A673 (cell line): ENCODE measurements around the gene UPF3A. TPM values are rescaled to one million over a fixed set of nuclear protein-coding genes. Genes with fewer than 3 reads are reported as not detected.
"Not testable (repeated sequence)": the region's sequence is repeated elsewhere in the genome, so short reads cannot be mapped to it uniquely, and the experiment has no call there.

Experiments used
- BruUV-seq: library from RNA; stranded (reverse); fragments of 400-500 nt; replicated peaks from 2 replicates; lab custom pipeline; 2021; lab: Mats Ljungman, UMichigan
- CTCF ChIA-PET: fragments of 300-600 bp; sonication (Branson Sonifier 250); formaldehyde crosslinking; loops from one replicate; lab custom pipeline; 2022; ENCODE audit warnings: antibody characterized with exemption; lab: Charles Lee
- POLR2A ChIA-PET: fragments of 300-600 bp; sonication (Branson Sonifier 250); formaldehyde crosslinking; loops from one replicate; lab custom pipeline; 2022; ENCODE audit warnings: antibody characterized with exemption; ENCODE audit not compliant: low non-redundant PET; lab: Charles Lee
- DNase-seq: peaks from one replicate; pipeline ENCODE4 v3.0.0-alpha.2; 2015; ENCODE audit warnings: low spot score
- H3K27ac ChIP-seq: fragments of 200-600 bp; sonication (generic); 2 replicates; pipeline ENCODE4 v1.5.1; 2016; ENCODE audit warnings: mixed run types, low read depth, mild to moderate bottlenecking, mixed read lengths, antibody characterized with exemption, low read length; ENCODE audit not compliant: poor library complexity, severe bottlenecking
- H3K27me3 ChIP-seq: fragments of 200-600 bp; sonication (generic); replicated peaks from 2 replicates; pipeline ENCODE4 v1.6.1; 2017; ENCODE audit warnings: mixed run types, low read depth, mild to moderate bottlenecking, mixed read lengths, antibody characterized with exemption, low read length; ENCODE audit not compliant: insufficient read depth, poor library complexity
- H3K36me3 ChIP-seq: fragments of 200-600 bp; sonication (generic); 2 replicates; pipeline ENCODE4 v1.6.1; 2016; ENCODE audit warnings: mixed run types, mild to moderate bottlenecking, mixed read lengths, antibody characterized with exemption, low read length; ENCODE audit not compliant: insufficient read depth, poor library complexity, severe bottlenecking
- H3K4me1 ChIP-seq: fragments of 200-600 bp; sonication (generic); 2 replicates; pipeline ENCODE4 v1.6.1; 2017; ENCODE audit warnings: mixed run types, mild to moderate bottlenecking, mixed read lengths, antibody characterized with exemption, low read length; ENCODE audit not compliant: insufficient read depth, poor library complexity, severe bottlenecking
- H3K4me3 ChIP-seq: fragments of 200-600 bp; sonication (generic); 2 replicates; pipeline ENCODE4 v1.5.1; 2016; ENCODE audit warnings: low read depth, mixed run types, mild to moderate bottlenecking, mixed read lengths, low read length; ENCODE audit not compliant: poor library complexity, severe bottlenecking
- H3K9me3 ChIP-seq: fragments of 200-600 bp; sonication (generic); 2 replicates; pipeline ENCODE4 v1.6.1; 2016; ENCODE audit warnings: mixed run types, low read depth, mild to moderate bottlenecking, mixed read lengths, antibody characterized with exemption, low read length; ENCODE audit not compliant: poor library complexity, severe bottlenecking
- EZH2 ChIP-seq: fragments of 200-600 bp; sonication (generic); IDR thresholded peaks from 2 replicates; pipeline ENCODE4 v1.6.1; 2017; ENCODE audit warnings: borderline replicate concordance, low read depth, mild to moderate bottlenecking, mixed read lengths, antibody characterized with exemption, low read length; ENCODE audit not compliant: poor library complexity, severe bottlenecking
- intact Hi-C: fragments of 100-400 bp; cut with micrococcal nuclease; formaldehyde crosslinking; loops from one replicate; pipeline ENCODE4 v1.10.0; 2022; ENCODE audit not compliant: unreplicated experiment
- total RNA-seq: library from RNA; stranded (reverse); gene quantifications from 2 replicates; pipeline ENCODE4 v1.2.3, GENCODE V29; 2021
- TF ChIP-seq, protein P1 (sequence below): fragments of 300-800, 200-600 bp; sonication (generic); conservative IDR thresholded peaks from 2 replicates; pipeline ENCODE4 v1.5.1; 2017; ENCODE audit warnings: low read depth, mild to moderate bottlenecking, antibody characterized with exemption, low read length, moderate library complexity, mixed read lengths

UPF3A gene
- total RNA-seq, 1 experiment from 2014 or later = 32.0 TPM

GRCh38 chr13:114338959-114339358, 57.6 kb downstream of the UPF3A start:
- Histone ChIP-seq H3K9me3 (no peaks in the 10 kb centered on the region), H3K27ac (no peak overlapping the region), H3K27me3 (no peaks in the 10 kb centered on the region), H3K36me3 (no peaks in the 10 kb centered on the region), H3K4me1 (peaks cover under 1% of the 10 kb centered on the region), H3K4me3 (no peak overlapping the region)
- DNase-seq = no peak
- BruUV-seq = no TSS peak
- CTCF ChIA-PET = no interaction called here
- TF ChIP-seq, protein P1, sequence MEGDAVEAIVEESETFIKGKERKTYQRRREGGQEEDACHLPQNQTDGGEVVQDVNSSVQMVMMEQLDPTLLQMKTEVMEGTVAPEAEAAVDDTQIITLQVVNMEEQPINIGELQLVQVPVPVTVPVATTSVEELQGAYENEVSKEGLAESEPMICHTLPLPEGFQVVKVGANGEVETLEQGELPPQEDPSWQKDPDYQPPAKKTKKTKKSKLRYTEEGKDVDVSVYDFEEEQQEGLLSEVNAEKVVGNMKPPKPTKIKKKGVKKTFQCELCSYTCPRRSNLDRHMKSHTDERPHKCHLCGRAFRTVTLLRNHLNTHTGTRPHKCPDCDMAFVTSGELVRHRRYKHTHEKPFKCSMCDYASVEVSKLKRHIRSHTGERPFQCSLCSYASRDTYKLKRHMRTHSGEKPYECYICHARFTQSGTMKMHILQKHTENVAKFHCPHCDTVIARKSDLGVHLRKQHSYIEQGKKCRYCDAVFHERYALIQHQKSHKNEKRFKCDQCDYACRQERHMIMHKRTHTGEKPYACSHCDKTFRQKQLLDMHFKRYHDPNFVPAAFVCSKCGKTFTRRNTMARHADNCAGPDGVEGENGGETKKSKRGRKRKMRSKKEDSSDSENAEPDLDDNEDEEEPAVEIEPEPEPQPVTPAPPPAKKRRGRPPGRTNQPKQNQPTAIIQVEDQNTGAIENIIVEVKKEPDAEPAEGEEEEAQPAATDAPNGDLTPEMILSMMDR = no peak
- TF ChIP-seq EZH2 = no peak
- intact Hi-C loops = no loop called here
- POLR2A ChIA-PET = no interaction called here

DNA sequence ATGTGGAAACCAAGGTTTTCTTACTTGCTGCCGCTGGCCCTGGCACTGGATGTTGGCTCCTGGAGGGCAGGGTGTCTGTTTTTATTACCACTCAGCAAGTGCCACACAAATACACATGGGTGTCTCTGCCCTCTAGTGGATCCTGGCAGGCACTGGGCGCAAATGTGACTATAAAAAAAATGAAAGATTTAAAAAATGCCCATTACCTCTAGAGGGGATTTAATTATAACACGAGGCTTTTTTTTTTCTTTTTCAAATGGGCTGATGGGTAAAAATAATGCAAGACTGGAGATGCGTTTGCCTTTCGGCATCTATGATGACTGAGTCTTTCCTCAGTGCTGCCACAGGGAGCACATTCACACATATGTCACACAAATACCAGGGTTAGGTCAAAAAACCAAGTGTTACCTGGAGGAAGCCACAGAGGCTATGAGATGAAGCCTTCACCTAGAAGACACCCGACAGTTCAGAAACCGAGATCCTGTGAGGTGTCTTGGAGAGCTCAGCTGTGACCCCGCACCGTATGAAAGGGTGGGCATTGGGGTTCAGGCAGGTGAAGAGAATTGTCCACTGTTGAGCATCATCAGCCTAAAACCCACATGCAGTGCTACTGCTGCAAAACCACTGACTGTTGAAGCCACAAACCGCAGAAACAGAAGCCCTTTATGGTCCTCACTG, 58.6 kb downstream of the UPF3A start:
- H3K27me3 ChIP-seq = no peaks in the 10 kb centered on the region
- no TSS peak for BruUV-seq
- POLR2A ChIA-PET = no interaction called here

DNA sequence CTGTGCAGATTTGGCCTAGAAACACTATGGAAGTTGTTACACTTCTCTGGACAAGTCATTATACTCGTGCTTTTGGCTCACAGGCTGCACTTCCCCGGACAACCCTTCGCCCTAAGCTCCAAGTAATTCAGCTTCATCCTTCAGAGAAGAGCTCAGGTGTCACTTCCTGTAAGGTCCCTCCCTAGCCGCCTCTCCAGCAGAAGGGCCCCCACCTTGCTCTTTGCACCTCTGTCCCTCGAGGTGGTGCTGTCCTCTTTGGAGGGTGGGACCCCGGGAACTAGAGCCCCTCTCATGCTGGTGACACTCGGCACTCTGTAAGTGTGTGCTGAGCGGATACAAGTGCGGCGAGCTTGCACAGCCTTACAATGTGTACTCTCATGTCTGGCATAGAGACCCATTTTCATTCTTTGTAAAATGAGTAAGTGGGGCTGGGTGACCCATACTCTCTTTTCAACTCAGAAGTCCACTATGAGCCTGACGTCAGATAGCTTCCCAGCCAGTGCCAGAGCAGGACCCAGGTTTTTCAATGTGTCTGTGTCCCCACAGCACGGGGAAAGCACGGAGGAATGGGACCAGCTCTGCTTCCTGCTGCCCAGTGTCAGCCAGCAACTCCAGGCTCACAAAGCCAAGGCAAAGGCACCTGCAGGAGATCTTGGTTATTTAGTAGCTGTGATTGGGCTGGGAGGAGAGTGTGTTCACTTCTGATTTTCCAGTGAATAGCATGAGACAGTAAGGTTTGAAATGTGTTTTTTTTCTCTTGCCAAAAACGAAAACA, 59.8 kb downstream of the UPF3A start:
- intact Hi-C loops = no loop called here
- Histone ChIP-seq H3K27me3 (no peaks in the 10 kb centered on the region), H3K9me3 (no peaks in the 10 kb centered on the region), H3K36me3 (no peaks in the 10 kb centered on the region), H3K4me1 (no peaks in the 10 kb centered on the region), H3K27ac (no peak overlapping the region), H3K4me3 (no peak overlapping the region)
- POLR2A ChIA-PET = no interaction called here
- CTCF ChIA-PET = no interaction called here
- DNase-seq = no peak
- BruUV-seq = no TSS peak
- TF ChIP-seq, protein P1 = no peak

More for the DNA sequence above, 58.6 kb downstream of the UPF3A start:
- Histone ChIP-seq H3K27ac (no peak overlapping the region), H3K4me3 (no peak overlapping the region), H3K4me1 (no peaks in the 10 kb centered on the region), H3K9me3 (no peaks in the 10 kb centered on the region), H3K36me3 (no peaks in the 10 kb centered on the region)
- TF ChIP-seq EZH2 = no peak
- TF ChIP-seq, protein P1 = peak; percentile 84
- CTCF ChIA-PET = no interaction called here
- intact Hi-C loops = no loop called here
- DNase-seq = peak; percentile 78

DNA sequence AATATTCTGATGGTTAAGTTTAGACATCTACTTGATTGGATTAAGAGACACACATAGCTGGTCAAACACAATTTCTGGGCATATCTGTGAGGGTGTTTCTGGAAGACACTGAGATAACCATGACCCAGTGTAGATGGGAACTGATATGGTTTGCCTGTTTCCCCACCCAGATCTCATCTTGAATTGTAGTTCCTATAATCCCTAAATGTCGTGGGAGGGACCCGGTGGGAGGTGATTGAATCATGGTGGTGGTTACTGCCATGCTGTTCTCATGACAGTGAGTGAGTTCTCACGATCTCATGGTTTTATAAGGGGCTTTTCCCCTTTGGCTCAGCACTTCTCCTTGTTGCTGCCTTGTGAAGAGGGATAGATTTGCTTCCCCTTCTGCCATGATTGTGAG, 65.9 kb downstream of the UPF3A start:
- CTCF ChIA-PET = not testable (repeated sequence)

More for the DNA sequence above, 65.9 kb downstream of the UPF3A start:
- H3K27ac ChIP-seq, H3K4me1 ChIP-seq, intact Hi-C loops, BruUV-seq, H3K4me3 ChIP-seq, H3K9me3 ChIP-seq, POLR2A ChIA-PET, H3K27me3 ChIP-seq, DNase-seq, H3K36me3 ChIP-seq: not testable (repeated sequence)
